Keratinocyte (primary cell): ENCODE results near the gene USP12. TPM values are rescaled to one million over a fixed set of nuclear protein-coding genes. Genes with fewer than 3 reads are reported as not detected.

Experiments used
- DNase-seq: peaks from one replicate; pipeline ENCODE4 v3.0.0-alpha.2; 2011; ENCODE audit warnings: low read depth, missing footprints, low spot score
- FAIRE-seq: peaks from 2 replicates; lab custom pipeline; 2011; peaks lifted over from hg19 to GRCh38; lab: Jason Lieb, UNC
- H2AFZ ChIP-seq: 2 replicates; pipeline ENCODE4 v1.6.0; 2012; ENCODE audit warnings: low read length, control low read depth, inconsistent platforms; ENCODE audit not compliant: control insufficient read depth
- H3K27ac ChIP-seq: 2 replicates; pipeline ENCODE4 v1.5.1; 2011; ENCODE audit warnings: low read length; ENCODE audit not compliant: control insufficient read depth, insufficient read depth
- H3K27me3 ChIP-seq: 3 replicates; pipeline ENCODE4 v1.6.0; 2011; ENCODE audit warnings: low read length; ENCODE audit not compliant: control insufficient read depth, insufficient read depth; ENCODE audit errors: extremely low read depth
- H3K36me3 ChIP-seq, 2 experiments: 2 replicates in 1 of 2; 3 replicates in 1 of 2; pipeline ENCODE4 v1.5.1; 2011; ENCODE audit warnings: low read length in 2 of 2, mild to moderate bottlenecking in 1 of 2; ENCODE audit not compliant: control insufficient read depth in 2 of 2, insufficient read depth in 2 of 2; ENCODE audit errors: extremely low read depth in 1 of 2
- H3K4me1 ChIP-seq: 3 replicates; pipeline ENCODE4 v1.5.1; 2011; ENCODE audit warnings: low read length; ENCODE audit not compliant: control insufficient read depth, insufficient read depth; ENCODE audit errors: extremely low read depth
- H3K4me2 ChIP-seq: 3 replicates; pipeline ENCODE4 v1.6.0; 2011; ENCODE audit warnings: low read depth, low read length; ENCODE audit not compliant: control insufficient read depth, insufficient read depth; ENCODE audit errors: extremely low read depth
- H3K4me3 ChIP-seq, 3 experiments: fragments of 200-600 bp in 1 of 3; sonication (generic) in 1 of 3; 2 replicates in 2 of 3; 3 replicates in 1 of 3; pipeline ENCODE4 v1.5.1; 2011 to 2016; ENCODE audit warnings: low read length in 3 of 3, mild to moderate bottlenecking in 3 of 3, control low read depth in 2 of 3, inconsistent platforms in 1 of 3, low read depth in 1 of 3, mixed read lengths in 1 of 3, mixed run types in 1 of 3, moderate library complexity in 1 of 3; ENCODE audit not compliant: control insufficient read depth in 2 of 3, insufficient read depth in 2 of 3; ENCODE audit errors: extremely low read depth in 1 of 3
- H3K79me2 ChIP-seq: 2 replicates; pipeline ENCODE4 v1.6.0; 2012; ENCODE audit warnings: low read length; ENCODE audit not compliant: control insufficient read depth, insufficient read depth
- H3K9ac ChIP-seq: 3 replicates; pipeline ENCODE4 v1.6.0; 2011; ENCODE audit warnings: low read length; ENCODE audit not compliant: control insufficient read depth, insufficient read depth; ENCODE audit errors: extremely low read depth
- H3K9me1 ChIP-seq: 3 replicates; pipeline ENCODE4 v1.6.0; 2011; ENCODE audit warnings: low read length; ENCODE audit not compliant: control insufficient read depth, insufficient read depth; ENCODE audit errors: extremely low read depth
- H3K9me3 ChIP-seq: 2 replicates; pipeline ENCODE4 v1.5.1; 2012; ENCODE audit warnings: low read depth, low read length; ENCODE audit not compliant: control insufficient read depth
- H4K20me1 ChIP-seq: 3 replicates; pipeline ENCODE4 v1.6.0; 2011; ENCODE audit warnings: low read length; ENCODE audit not compliant: control insufficient read depth, insufficient read depth; ENCODE audit errors: extremely low read depth
- EZH2 ChIP-seq: IDR thresholded peaks from one replicate; pipeline ENCODE4 v1.6.1; 2012; ENCODE audit warnings: inconsistent platforms, mild to moderate bottlenecking, low read length, moderate library complexity
- dilution Hi-C: fragments of 300-500 bp; cut with MboI; formaldehyde crosslinking; loops from one replicate; pipeline ENCODE4 v1.7.0; 2020; ENCODE audit warnings: low sequenced_read_pairs; ENCODE audit not compliant: extremely low pct_ligation_motif_present
- polyA plus RNA-seq, 5 experiments: library from polyadenylated mRNA; depleted of rRNA in 3 of 5; stranded (reverse) in 3 of 5; stranded (forward) in 1 of 5; unstranded in 1 of 5; fragments of >200 nt; gene quantifications; 1 replicate in 1 of 5; 2 replicates in 3 of 5; 3 replicates in 1 of 5; pipeline versions ENCODE4 v1.2.1 to v1.2.3, GENCODE V29; 2011 to 2012; ENCODE audit warnings: missing spikeins in 2 of 5, low read depth in 1 of 5, low replicate concordance in 1 of 5
- TF ChIP-seq, protein P1 (sequence below), 3 experiments: IDR thresholded peaks in 1 of 3; conservative IDR thresholded peaks in 1 of 3; optimal IDR thresholded peaks in 1 of 3; 2 replicates in 2 of 3; 3 replicates in 1 of 3; pipeline versions ENCODE3 to v1.5.1; 2011; ENCODE audit warnings: low read length in 3 of 3, mild to moderate bottlenecking in 3 of 3, moderate library complexity in 2 of 3, control low read depth in 1 of 3, inconsistent platforms in 1 of 3; ENCODE audit not compliant: insufficient read depth in 2 of 3; ENCODE audit errors: extremely low read depth in 1 of 3

USP12 gene
- polyA plus RNA-seq, 1 donor (not counting 4 experiments of a cell fraction or from before 2014, with no cell fraction given) = 20.7 TPM

DNA sequence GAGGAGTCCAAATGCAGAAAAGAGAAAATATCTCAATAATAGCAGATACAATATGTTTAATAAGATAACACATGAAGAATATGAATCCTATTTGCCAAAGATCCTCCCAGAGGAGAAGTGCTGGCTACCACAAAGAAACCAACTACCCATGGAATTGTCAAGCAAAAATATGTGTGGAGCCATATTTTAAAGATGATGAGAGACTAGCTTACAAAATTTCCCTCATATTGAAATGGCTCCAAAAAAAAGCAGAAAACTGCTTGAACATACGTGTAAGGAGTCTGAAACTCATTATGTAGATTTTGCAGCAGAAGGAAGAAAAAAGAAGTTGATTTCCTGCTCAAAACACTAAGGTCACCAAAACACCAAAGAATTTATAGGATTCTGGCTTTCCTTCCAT lies 94.2 kb downstream of the USP12 start:
- dilution Hi-C loops = no loop called here
- Histone ChIP-seq H2AFZ (no peak overlapping the region), H3K4me3 (no peak overlapping the region), H3K9ac (no peak overlapping the region), H3K79me2 (no peaks in the 10 kb centered on the region), H3K27me3 (no peaks in the 10 kb centered on the region), H3K4me2 (no peak overlapping the region), H3K27ac (no peak overlapping the region), H4K20me1 (no peaks in the 10 kb centered on the region), H3K9me1 (no peaks in the 10 kb centered on the region), H3K4me1 (no peaks in the 10 kb centered on the region), H3K9me3 (no peaks in the 10 kb centered on the region), H3K36me3 (peaks cover 0 to 1% of the 10 kb centered on the region in 2 experiments)
- DNase-seq (no peak), FAIRE-seq (no peak)
- TF ChIP-seq, protein P1, sequence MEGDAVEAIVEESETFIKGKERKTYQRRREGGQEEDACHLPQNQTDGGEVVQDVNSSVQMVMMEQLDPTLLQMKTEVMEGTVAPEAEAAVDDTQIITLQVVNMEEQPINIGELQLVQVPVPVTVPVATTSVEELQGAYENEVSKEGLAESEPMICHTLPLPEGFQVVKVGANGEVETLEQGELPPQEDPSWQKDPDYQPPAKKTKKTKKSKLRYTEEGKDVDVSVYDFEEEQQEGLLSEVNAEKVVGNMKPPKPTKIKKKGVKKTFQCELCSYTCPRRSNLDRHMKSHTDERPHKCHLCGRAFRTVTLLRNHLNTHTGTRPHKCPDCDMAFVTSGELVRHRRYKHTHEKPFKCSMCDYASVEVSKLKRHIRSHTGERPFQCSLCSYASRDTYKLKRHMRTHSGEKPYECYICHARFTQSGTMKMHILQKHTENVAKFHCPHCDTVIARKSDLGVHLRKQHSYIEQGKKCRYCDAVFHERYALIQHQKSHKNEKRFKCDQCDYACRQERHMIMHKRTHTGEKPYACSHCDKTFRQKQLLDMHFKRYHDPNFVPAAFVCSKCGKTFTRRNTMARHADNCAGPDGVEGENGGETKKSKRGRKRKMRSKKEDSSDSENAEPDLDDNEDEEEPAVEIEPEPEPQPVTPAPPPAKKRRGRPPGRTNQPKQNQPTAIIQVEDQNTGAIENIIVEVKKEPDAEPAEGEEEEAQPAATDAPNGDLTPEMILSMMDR (optimal IDR thresholded peaks at IDR 0.05 in 1 of 3, IDR thresholded peaks at IDR 0.05 in 1 of 3, conservative IDR thresholded peaks at IDR 0.05 in 1 of 3; ENCODE audit: extremely low read depth in 1 of 3, insufficient read depth in 2 of 3, low read length in 3 of 3) = no peak
- TF ChIP-seq EZH2 = no peak

DNA sequence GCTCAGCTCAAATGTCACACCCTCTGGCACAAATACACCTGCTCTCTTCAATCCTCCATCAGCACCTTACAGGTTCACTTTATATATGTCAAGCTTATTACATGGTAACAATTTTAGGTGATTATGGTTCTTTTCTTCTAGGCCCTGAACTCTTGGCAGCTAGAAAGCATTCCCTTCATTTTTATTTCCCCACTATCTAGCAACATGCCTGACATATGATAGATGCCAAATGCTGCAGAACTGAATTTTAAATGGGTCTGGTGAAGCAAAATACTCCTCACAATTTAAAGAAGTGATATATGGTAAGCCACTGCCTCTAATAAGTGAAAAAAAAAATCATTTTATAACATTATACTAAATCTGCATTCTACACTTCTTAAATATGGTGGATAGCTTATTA lies 95.2 kb downstream of the USP12 start:
- Histone ChIP-seq H4K20me1 (no peaks in the 10 kb centered on the region), H3K9me1 (no peaks in the 10 kb centered on the region), H3K36me3 (peaks cover 0 to 4% of the 10 kb centered on the region in 2 experiments), H3K27ac (no peak overlapping the region), H2AFZ (no peak overlapping the region), H3K27me3 (no peaks in the 10 kb centered on the region), H3K9me3 (no peaks in the 10 kb centered on the region), H3K4me2 (no peak overlapping the region), H3K79me2 (no peaks in the 10 kb centered on the region), H3K4me1 (no peaks in the 10 kb centered on the region), H3K9ac (no peak overlapping the region), H3K4me3 (no peak overlapping the region)
- FAIRE-seq (no peak), DNase-seq (no peak)
- no peak for TF ChIP-seq EZH2
- TF ChIP-seq, protein P1 (optimal IDR thresholded peaks at IDR 0.05 in 1 of 3, IDR thresholded peaks at IDR 0.05 in 1 of 3, conservative IDR thresholded peaks at IDR 0.05 in 1 of 3; ENCODE audit: extremely low read depth in 1 of 3, insufficient read depth in 2 of 3, low read length in 3 of 3) = no peak
- dilution Hi-C loops = no loop called here
